ENCODE results near the gene HSF4.
A peak's percentile ranks its signal among the peaks of the same experiment; 100 is the strongest.

HSF4 gene

GRCh38 chr16:67170949-67171649, 6.6 kb downstream of the HSF4 start:
- no peaks in the 10 kb centered on the region for H3K9me3 ChIP-seq (ENCODE audit: control insufficient read depth, insufficient read depth, low read depth, low read length)
- H3K36me3 ChIP-seq (ENCODE audit: control insufficient read depth in 2 of 2, insufficient read depth in 1 of 2, low read length in 2 of 2): peaks cover 0 to 9% of the 10 kb centered on the region in 2 experiments; a peak in 1 of 3 replicates
- no peak overlapping the region for H3K4me3 ChIP-seq (ENCODE audit: low read depth, low read length)
- CTCF ChIA-PET: interaction anchor here (0.6 to 1.6 kb wide), 6 partner anchors 11 to 116 kb away, joined by 3 to 11 read pairs (median 6); partner anchors contain the start of genes FBXL8 and TRADD
- H3K27ac ChIP-seq (ENCODE audit: extremely low read depth, low read depth, low read length): no peak overlapping the region; the same call in 1 of the 2 replicates
- peaks cover 9% of the 10 kb centered on the region for H3K4me1 ChIP-seq (ENCODE audit: control insufficient read depth, insufficient read depth, low read length)
- POLR2A ChIA-PET: interaction anchor here (1.7 kb wide), 1 partner anchor 16 kb away, joined by 5 read pairs; no protein-coding TSS in a partner anchor
- TF ChIP-seq ZBTB20 (tag by site-specific recombination; IDR thresholded peaks at IDR 0.05) (no peak), ZNF132 (tag by site-specific recombination; IDR thresholded peaks at IDR 0.05; ENCODE audit: borderline replicate concordance) (no peak), ZBTB48 (tag by site-specific recombination; IDR thresholded peaks at IDR 0.05) (peak; percentile 53), SP3 (tag by site-specific recombination; IDR thresholded peaks at IDR 0.05) (0 out of 2 replicates have a peak, but pooled peaks have one; percentile 31), ZNF280C (tag by site-specific recombination; IDR thresholded peaks at IDR 0.05) (no peak), ZFP69B (tag by site-specific recombination; IDR thresholded peaks at IDR 0.05) (no peak), ZBTB17 (tag by site-specific recombination; IDR thresholded peaks at IDR 0.05) (peak; percentile 61), ZNF510 (tag by site-specific recombination; IDR thresholded peaks at IDR 0.05; ENCODE audit: insufficient replicate concordance) (no peak), ZNF521 (tag by site-specific recombination; IDR thresholded peaks at IDR 0.05) (no peak)
- TF ChIP-seq, protein P1, sequence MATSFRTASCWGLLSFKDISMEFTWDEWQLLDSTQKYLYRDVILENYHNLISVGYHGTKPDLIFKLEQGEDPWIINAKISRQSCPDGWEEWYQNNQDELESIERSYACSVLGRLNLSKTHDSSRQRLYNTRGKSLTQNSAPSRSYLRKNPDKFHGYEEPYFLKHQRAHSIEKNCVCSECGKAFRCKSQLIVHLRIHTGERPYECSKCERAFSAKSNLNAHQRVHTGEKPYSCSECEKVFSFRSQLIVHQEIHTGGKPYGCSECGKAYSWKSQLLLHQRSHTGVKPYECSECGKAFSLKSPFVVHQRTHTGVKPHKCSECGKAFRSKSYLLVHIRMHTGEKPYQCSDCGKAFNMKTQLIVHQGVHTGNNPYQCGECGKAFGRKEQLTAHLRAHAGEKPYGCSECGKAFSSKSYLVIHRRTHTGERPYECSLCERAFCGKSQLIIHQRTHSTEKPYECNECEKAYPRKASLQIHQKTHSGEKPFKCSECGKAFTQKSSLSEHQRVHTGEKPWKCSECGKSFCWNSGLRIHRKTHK (tag by site-specific recombination; IDR thresholded peaks at IDR 0.05): no peak

- CTCF ChIA-PET: interaction anchor here (0.6 to 1.5 kb wide), 4 partner anchors 12 to 207 kb away, joined by 3 to 4 read pairs (median 4); no protein-coding TSS in a partner anchor
- TF ChIP-seq, protein P2, sequence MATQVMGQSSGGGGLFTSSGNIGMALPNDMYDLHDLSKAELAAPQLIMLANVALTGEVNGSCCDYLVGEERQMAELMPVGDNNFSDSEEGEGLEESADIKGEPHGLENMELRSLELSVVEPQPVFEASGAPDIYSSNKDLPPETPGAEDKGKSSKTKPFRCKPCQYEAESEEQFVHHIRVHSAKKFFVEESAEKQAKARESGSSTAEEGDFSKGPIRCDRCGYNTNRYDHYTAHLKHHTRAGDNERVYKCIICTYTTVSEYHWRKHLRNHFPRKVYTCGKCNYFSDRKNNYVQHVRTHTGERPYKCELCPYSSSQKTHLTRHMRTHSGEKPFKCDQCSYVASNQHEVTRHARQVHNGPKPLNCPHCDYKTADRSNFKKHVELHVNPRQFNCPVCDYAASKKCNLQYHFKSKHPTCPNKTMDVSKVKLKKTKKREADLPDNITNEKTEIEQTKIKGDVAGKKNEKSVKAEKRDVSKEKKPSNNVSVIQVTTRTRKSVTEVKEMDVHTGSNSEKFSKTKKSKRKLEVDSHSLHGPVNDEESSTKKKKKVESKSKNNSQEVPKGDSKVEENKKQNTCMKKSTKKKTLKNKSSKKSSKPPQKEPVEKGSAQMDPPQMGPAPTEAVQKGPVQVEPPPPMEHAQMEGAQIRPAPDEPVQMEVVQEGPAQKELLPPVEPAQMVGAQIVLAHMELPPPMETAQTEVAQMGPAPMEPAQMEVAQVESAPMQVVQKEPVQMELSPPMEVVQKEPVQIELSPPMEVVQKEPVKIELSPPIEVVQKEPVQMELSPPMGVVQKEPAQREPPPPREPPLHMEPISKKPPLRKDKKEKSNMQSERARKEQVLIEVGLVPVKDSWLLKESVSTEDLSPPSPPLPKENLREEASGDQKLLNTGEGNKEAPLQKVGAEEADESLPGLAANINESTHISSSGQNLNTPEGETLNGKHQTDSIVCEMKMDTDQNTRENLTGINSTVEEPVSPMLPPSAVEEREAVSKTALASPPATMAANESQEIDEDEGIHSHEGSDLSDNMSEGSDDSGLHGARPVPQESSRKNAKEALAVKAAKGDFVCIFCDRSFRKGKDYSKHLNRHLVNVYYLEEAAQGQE (tag by site-specific recombination; IDR thresholded peaks at IDR 0.05): no peak
- TF ChIP-seq KLF10 (tag by site-specific recombination; IDR thresholded peaks at IDR 0.05): no peak
- Histone ChIP-seq H3K4me3 (ENCODE audit: low read depth, low read length) (no peak overlapping the region), H3K9me3 (ENCODE audit: control insufficient read depth, insufficient read depth, low read depth, low read length) (no peaks in the 10 kb centered on the region), H3K27ac (ENCODE audit: extremely low read depth, low read depth, low read length) (no peak overlapping the region), H3K36me3 (ENCODE audit: control insufficient read depth in 2 of 2, insufficient read depth in 1 of 2, low read length in 2 of 2) (peaks cover 0 to 20% of the 10 kb centered on the region in 2 experiments; a peak in 1 of 3 replicates), H3K4me1 (ENCODE audit: control insufficient read depth, insufficient read depth, low read length) (peaks cover 9% of the 10 kb centered on the region)
- POLR2A ChIA-PET: interaction anchor here (0.6 to 0.8 kb wide), 3 partner anchors 155 to 482 kb away, joined by 3 read pairs; no protein-coding TSS in a partner anchor
These were observed 8.8 kb downstream of the HSF4 start for GRCh38 chr16:67173323-67173722.
